Stimulated activated CD4-positive, alpha-beta T cell treated with anti-CD3 and anti-CD28 coated beads, Interleukin-1b, Interleukin-23, amount 100 ng/mL, for 4 hours (primary cell): ENCODE results near the gene SERPINC1.
A peak's percentile ranks its signal among the peaks of the same experiment; 100 is the strongest.
"Not testable (repeated sequence)": the region's sequence is repeated elsewhere in the genome, so short reads cannot be mapped to it uniquely, and the experiment has no call there.

Experiments
- DNase-seq, 2 donors: peaks; one replicate each; pipeline ENCODE4 v3.0.0-alpha.2; 2020; ENCODE audit warnings: low read depth in 2 of 2

Gene SERPINC1

GRCh38 chr1:173917149-173917548 is at the start of gene SERPINC1:
Gene SERPINC1 (minus strand): TSS chr1:173917327. CDS start chr1:173917259, 68 bp downstream.
- no peak for DNase-seq

GRCh38 chr1:173965896-173966295 is 48.8 kb upstream of the SERPINC1 start:
- not testable (repeated sequence) for DNase-seq

- DNase-seq: no peak
These were observed 46.4 kb upstream of the SERPINC1 start for GRCh38 chr1:173963477-173963876.

- no peak for DNase-seq
These were observed 43.5 kb upstream of the SERPINC1 start for GRCh38 chr1:173960625-173961024.

GRCh38 chr1:173954179-173954578 is 37.1 kb upstream of the SERPINC1 start:
- no peak for DNase-seq

- no peak for DNase-seq
These were observed 31.5 kb upstream of the SERPINC1 start for GRCh38 chr1:173948594-173948993.

GRCh38 chr1:173946380-173946921 is 29.3 kb upstream of the SERPINC1 start:
- DNase-seq: no peak

GRCh38 chr1:173937062-173937461 is 19.9 kb upstream of the SERPINC1 start:
- DNase-seq: no peak

GRCh38 chr1:173934440-173934839 is 17.3 kb upstream of the SERPINC1 start:
- no peak for DNase-seq

GRCh38 chr1:173930541-173930940 is 13.4 kb upstream of the SERPINC1 start:
- DNase-seq: not testable (repeated sequence)

- DNase-seq: no peak
These were observed 8.4 kb upstream of the SERPINC1 start for GRCh38 chr1:173925306-173926242.

- no peak for DNase-seq
These were observed 3.7 kb upstream of the SERPINC1 start for GRCh38 chr1:173920861-173921260.

- no peak for DNase-seq
These were observed 737 bp upstream of the SERPINC1 start for GRCh38 chr1:173917635-173918493.

- DNase-seq: no peak
These were observed 460 bp downstream of the SERPINC1 start for GRCh38 chr1:173916667-173917066.

GRCh38 chr1:173915596-173915995 is 1.5 kb downstream of the SERPINC1 start:
- no peak for DNase-seq

- DNase-seq: peak; percentile 6 to 10
These were observed 2.7 kb downstream of the SERPINC1 start for GRCh38 chr1:173914366-173914871.

- no peak for DNase-seq
These were observed 4.0 kb downstream of the SERPINC1 start for GRCh38 chr1:173913111-173913510.

GRCh38 chr1:173903827-173904531 is 13.1 kb downstream of the SERPINC1 start:
- no peak for DNase-seq

GRCh38 chr1:173900992-173901391 is 16.1 kb downstream of the SERPINC1 start:
- DNase-seq: no peak

- DNase-seq: no peak
These were observed 16.7 kb downstream of the SERPINC1 start for GRCh38 chr1:173900427-173900826.

GRCh38 chr1:173894189-173894588 is 22.9 kb downstream of the SERPINC1 start:
- no peak for DNase-seq
